ENCODE measurements around the gene COA1.
"Not testable (repeated sequence)": the region's sequence is repeated elsewhere in the genome, so short reads cannot be mapped to it uniquely, and the experiment has no call there.

The COA1 gene

GRCh38 chr7:43632746-43633145, 96.6 kb downstream of the COA1 start:
- DNase-seq (ENCODE audit: low spot score in 2 of 2) (no peak), ATAC-seq (replicated peaks; ENCODE audit: extremely low read depth, poor library complexity, severe bottlenecking) (no peak)
- peak overlapping the region; percentile 89 for H3K27ac Mint-ChIP-seq (ENCODE audit: low read depth)
- peaks cover 86% of the 10 kb centered on the region for H3K4me1 Mint-ChIP-seq
- H3K36me3 Mint-ChIP-seq (ENCODE audit: insufficient read depth): peaks cover 55% of the 10 kb centered on the region
- no peaks in the 10 kb centered on the region for H3K27me3 Mint-ChIP-seq
- H3K4me3 Mint-ChIP-seq: peak overlapping the region; percentile 60
- H3K9me3 Mint-ChIP-seq: no peaks in the 10 kb centered on the region

GRCh38 chr7:43631559-43631958, 97.8 kb downstream of the COA1 start:
- ATAC-seq (replicated peaks; ENCODE audit: extremely low read depth, poor library complexity, severe bottlenecking) (peak; percentile 39), DNase-seq (ENCODE audit: low spot score in 2 of 2) (no peak)
- H3K27me3 Mint-ChIP-seq: no peaks in the 10 kb centered on the region
- peaks cover 58% of the 10 kb centered on the region for H3K36me3 Mint-ChIP-seq (ENCODE audit: insufficient read depth)
- no peaks in the 10 kb centered on the region for H3K9me3 Mint-ChIP-seq
- peak overlapping the region; percentile 60 for H3K4me3 Mint-ChIP-seq
- peak overlapping the region; percentile 89 for H3K27ac Mint-ChIP-seq (ENCODE audit: low read depth)
- peaks cover 86% of the 10 kb centered on the region for H3K4me1 Mint-ChIP-seq

GRCh38 chr7:43630482-43630881, 98.8 kb downstream of the COA1 start:
- H3K4me1 Mint-ChIP-seq: peaks cover 90% of the 10 kb centered on the region
- no peak for DNase-seq (ENCODE audit: low spot score in 2 of 2)
- peaks cover 65% of the 10 kb centered on the region for H3K36me3 Mint-ChIP-seq (ENCODE audit: insufficient read depth)
- peak overlapping the region; percentile 60 for H3K4me3 Mint-ChIP-seq
- no peaks in the 10 kb centered on the region for H3K27me3 Mint-ChIP-seq
- no peak for ATAC-seq (replicated peaks; ENCODE audit: extremely low read depth, poor library complexity, severe bottlenecking)
- no peaks in the 10 kb centered on the region for H3K9me3 Mint-ChIP-seq
- H3K27ac Mint-ChIP-seq (ENCODE audit: low read depth): peak overlapping the region; percentile 89

GRCh38 chr7:43629857-43630256, 99.5 kb downstream of the COA1 start:
- DNase-seq (ENCODE audit: low spot score in 2 of 2): no peak
- Mint-ChIP-seq H3K27ac (ENCODE audit: low read depth) (peak overlapping the region; percentile 83), H3K4me1 (peaks cover 90% of the 10 kb centered on the region), H3K9me3 (no peaks in the 10 kb centered on the region), H3K36me3 (ENCODE audit: insufficient read depth) (peaks cover 68% of the 10 kb centered on the region), H3K27me3 (no peaks in the 10 kb centered on the region), H3K4me3 (peak overlapping the region; percentile 44)
- ATAC-seq (replicated peaks; ENCODE audit: extremely low read depth, poor library complexity, severe bottlenecking): no peak

GRCh38 chr7:43628431-43628830, 100.9 kb downstream of the COA1 start:
- Mint-ChIP-seq H3K27me3 (no peaks in the 10 kb centered on the region), H3K9me3 (no peaks in the 10 kb centered on the region), H3K27ac (ENCODE audit: low read depth) (peak overlapping the region; percentile 76), H3K36me3 (ENCODE audit: insufficient read depth) (peaks cover 77% of the 10 kb centered on the region), H3K4me1 (peaks cover 85% of the 10 kb centered on the region), H3K4me3 (no peak overlapping the region)
- no peak for DNase-seq (ENCODE audit: low spot score in 2 of 2)
- no peak for ATAC-seq (replicated peaks; ENCODE audit: extremely low read depth, poor library complexity, severe bottlenecking)

GRCh38 chr7:43627798-43628197, 101.5 kb downstream of the COA1 start:
- H3K27me3 Mint-ChIP-seq; DNase-seq (ENCODE audit: low spot score in 2 of 2); H3K9me3 Mint-ChIP-seq; ATAC-seq (replicated peaks; ENCODE audit: extremely low read depth, poor library complexity, severe bottlenecking): not testable (repeated sequence)
- H3K36me3 Mint-ChIP-seq (ENCODE audit: insufficient read depth): peaks cover 82% of the 10 kb centered on the region
- peaks cover 84% of the 10 kb centered on the region for H3K4me1 Mint-ChIP-seq
- H3K27ac Mint-ChIP-seq (ENCODE audit: low read depth): peak overlapping the region; percentile 76
- H3K4me3 Mint-ChIP-seq: peak overlapping the region; percentile 45

- DNase-seq (ENCODE audit: low spot score in 2 of 2) (no peak), ATAC-seq (replicated peaks; ENCODE audit: extremely low read depth, poor library complexity, severe bottlenecking) (no peak)
- Mint-ChIP-seq H3K36me3 (ENCODE audit: insufficient read depth) (peaks cover 82% of the 10 kb centered on the region), H3K4me3 (peak overlapping the region; percentile 45), H3K9me3 (no peaks in the 10 kb centered on the region), H3K27ac (ENCODE audit: low read depth) (peak overlapping the region; percentile 76), H3K4me1 (peaks cover 84% of the 10 kb centered on the region), H3K27me3 (no peaks in the 10 kb centered on the region)
Measured at GRCh38 chr7:43626695-43627094, 102.6 kb downstream of the COA1 start.

GRCh38 chr7:43625980-43626379, 103.3 kb downstream of the COA1 start:
- ATAC-seq (replicated peaks; ENCODE audit: extremely low read depth, poor library complexity, severe bottlenecking): peak; percentile 21
- peak overlapping the region; percentile 76 for H3K27ac Mint-ChIP-seq (ENCODE audit: low read depth)

GRCh38 chr7:43625453-43625852, 103.9 kb downstream of the COA1 start:
- H3K36me3 Mint-ChIP-seq (ENCODE audit: insufficient read depth): peaks cover 74% of the 10 kb centered on the region
- no peaks in the 10 kb centered on the region for H3K9me3 Mint-ChIP-seq
- H3K27me3 Mint-ChIP-seq: no peaks in the 10 kb centered on the region
- ATAC-seq (replicated peaks; ENCODE audit: extremely low read depth, poor library complexity, severe bottlenecking) (peak; percentile 94), DNase-seq (ENCODE audit: low spot score in 2 of 2) (peak; percentile 54 to 83)
- H3K4me3 Mint-ChIP-seq: peak overlapping the region; percentile 51
- peak overlapping the region; percentile 76 for H3K27ac Mint-ChIP-seq (ENCODE audit: low read depth)
- H3K4me1 Mint-ChIP-seq: peaks cover 76% of the 10 kb centered on the region

More at GRCh38 chr7:43625980-43626379, 103.3 kb downstream of the COA1 start:
- Mint-ChIP-seq H3K9me3 (no peaks in the 10 kb centered on the region), H3K27me3 (no peaks in the 10 kb centered on the region), H3K36me3 (ENCODE audit: insufficient read depth) (peaks cover 79% of the 10 kb centered on the region), H3K4me3 (peak overlapping the region; percentile 51), H3K4me1 (peaks cover 81% of the 10 kb centered on the region)
- no peak for DNase-seq (ENCODE audit: low spot score in 2 of 2)

GRCh38 chr7:43624156-43624555, 105.2 kb downstream of the COA1 start:
- H3K9me3 Mint-ChIP-seq: no peaks in the 10 kb centered on the region

GRCh38 chr7:43621729-43622448, 107.4 kb downstream of the COA1 start:
- Mint-ChIP-seq H3K4me3 (peak overlapping the region; percentile 48), H3K36me3 (ENCODE audit: insufficient read depth) (peaks cover 51% of the 10 kb centered on the region), H3K4me1 (peaks cover 47% of the 10 kb centered on the region), H3K27me3 (no peaks in the 10 kb centered on the region), H3K9me3 (no peaks in the 10 kb centered on the region), H3K27ac (ENCODE audit: low read depth) (peak overlapping the region; percentile 82)
- no peak for ATAC-seq (replicated peaks; ENCODE audit: extremely low read depth, poor library complexity, severe bottlenecking)
- DNase-seq (ENCODE audit: low spot score in 2 of 2): no peak

More at GRCh38 chr7:43624156-43624555, 105.2 kb downstream of the COA1 start:
- peaks cover 70% of the 10 kb centered on the region for H3K4me1 Mint-ChIP-seq
- no peak for ATAC-seq (replicated peaks; ENCODE audit: extremely low read depth, poor library complexity, severe bottlenecking)
- no peak for DNase-seq (ENCODE audit: low spot score in 2 of 2)
- H3K27ac Mint-ChIP-seq (ENCODE audit: low read depth): peak overlapping the region; percentile 76
- H3K27me3 Mint-ChIP-seq: no peaks in the 10 kb centered on the region
- peak overlapping the region; percentile 51 for H3K4me3 Mint-ChIP-seq
- H3K36me3 Mint-ChIP-seq (ENCODE audit: insufficient read depth): peaks cover 70% of the 10 kb centered on the region

GRCh38 chr7:43619213-43620012, 109.9 kb downstream of the COA1 start:
- H3K36me3 Mint-ChIP-seq (ENCODE audit: insufficient read depth): peaks cover 40% of the 10 kb centered on the region
- H3K27ac Mint-ChIP-seq (ENCODE audit: low read depth): no peak overlapping the region
- ATAC-seq (replicated peaks; ENCODE audit: extremely low read depth, poor library complexity, severe bottlenecking) (no peak), DNase-seq (ENCODE audit: low spot score in 2 of 2) (no peak)
- H3K27me3 Mint-ChIP-seq: no peaks in the 10 kb centered on the region
- H3K9me3 Mint-ChIP-seq: no peaks in the 10 kb centered on the region
- H3K4me3 Mint-ChIP-seq: no peak overlapping the region
- peaks cover 28% of the 10 kb centered on the region for H3K4me1 Mint-ChIP-seq

GRCh38 chr7:43618073-43618472, 111.2 kb downstream of the COA1 start:
- DNase-seq (ENCODE audit: low spot score in 2 of 2): no peak
- Mint-ChIP-seq H3K27ac (ENCODE audit: low read depth) (no peak overlapping the region), H3K9me3 (no peaks in the 10 kb centered on the region), H3K36me3 (ENCODE audit: insufficient read depth) (peaks cover 39% of the 10 kb centered on the region), H3K27me3 (no peaks in the 10 kb centered on the region), H3K4me3 (no peak overlapping the region), H3K4me1 (peaks cover 32% of the 10 kb centered on the region)
- ATAC-seq (replicated peaks; ENCODE audit: extremely low read depth, poor library complexity, severe bottlenecking): no peak

Measured in central memory CD8-positive, alpha-beta T cell (primary cell).